PC-9 (cell line): Measurements from ENCODE around the gene CLRN2. TPM values are rescaled to one million over a fixed set of nuclear protein-coding genes. Genes with fewer than 3 reads are reported as not detected.
"Not testable (repeated sequence)": the region's sequence is repeated elsewhere in the genome, so short reads cannot be mapped to it uniquely, and the experiment has no call there.

Experiments
- BruUV-seq: library from RNA; stranded (reverse); fragments of 400-500 nt; replicated peaks from 2 replicates; lab custom pipeline; 2021; lab: Mats Ljungman, UMichigan
- CTCF ChIA-PET: fragments of 300-600 bp; sonication (Branson Sonifier 250); formaldehyde crosslinking; loops from one replicate; lab custom pipeline; 2022; ENCODE audit warnings: antibody characterized with exemption; lab: Charles Lee
- POLR2A ChIA-PET: fragments of 300-600 bp; sonication (Branson Sonifier 250); formaldehyde crosslinking; loops from one replicate; lab custom pipeline; 2022; ENCODE audit warnings: antibody characterized with exemption; ENCODE audit not compliant: unreplicated experiment; lab: Charles Lee
- DNase-seq, 2 experiments: peaks; one replicate each; pipeline versions ENCODE4 v3.0.0 to v3.0.0-alpha.2; 2015 to 2022; ENCODE audit warnings: mixed read lengths in 1 of 2
- H2AFZ ChIP-seq: fragments of 200-600 bp; sonication (generic); 2 replicates; pipeline ENCODE4 v1.8.1; 2017; ENCODE audit warnings: antibody characterized with exemption
- H3F3A ChIP-seq: fragments of 200-600 bp; sonication (generic); 2 replicates; pipeline ENCODE4 v1.8.1; 2017; ENCODE audit warnings: antibody characterized with exemption, mild to moderate bottlenecking, low read depth; ENCODE audit not compliant: insufficient read depth
- H3K27ac ChIP-seq: fragments of 200-600 bp; sonication (generic); 2 replicates; pipeline ENCODE4 v1.6.1; 2016; ENCODE audit warnings: mixed run types
- H3K27me3 ChIP-seq: fragments of 200-600 bp; sonication (generic); 2 replicates; pipeline ENCODE4 v1.6.1; 2016; ENCODE audit warnings: low read depth, mixed run types; ENCODE audit not compliant: insufficient read depth
- H3K36me3 ChIP-seq: fragments of 200-600 bp; sonication (generic); 2 replicates; pipeline ENCODE4 v1.6.1; 2016; ENCODE audit warnings: low read depth, mixed run types
- H3K4me1 ChIP-seq: fragments of 200-600 bp; sonication (generic); replicated peaks from 2 replicates; pipeline ENCODE4 v1.6.1; 2016; ENCODE audit warnings: mixed run types; ENCODE audit not compliant: insufficient read depth
- H3K4me2 ChIP-seq: fragments of 200-600 bp; sonication (generic); 2 replicates; pipeline ENCODE4 v1.6.1; 2017; ENCODE audit warnings: mixed run types
- H3K4me3 ChIP-seq: fragments of 200-600 bp; sonication (generic); 2 replicates; pipeline ENCODE4 v1.6.1; 2016; ENCODE audit warnings: mixed run types
- H3K79me2 ChIP-seq: fragments of 200-600 bp; sonication (generic); 2 replicates; pipeline ENCODE4 v1.6.1; 2017; ENCODE audit warnings: low read depth, mixed run types
- H3K9me2 ChIP-seq: fragments of 200-600 bp; sonication (generic); 2 replicates; pipeline ENCODE4 v1.8.1; 2017; ENCODE audit warnings: mild to moderate bottlenecking; ENCODE audit not compliant: insufficient read depth
- H3K9me3 ChIP-seq: fragments of 200-600 bp; sonication (generic); 2 replicates; pipeline ENCODE4 v1.8.1; 2016; ENCODE audit warnings: low read depth; ENCODE audit not compliant: insufficient read depth
- H4K20me1 ChIP-seq: fragments of 200-600 bp; sonication (generic); 2 replicates; pipeline ENCODE4 v1.8.1; 2017; ENCODE audit not compliant: insufficient read depth
- CTCF ChIP-seq: fragments of 200-600 bp; sonication (generic); conservative IDR thresholded peaks from 2 replicates; pipeline ENCODE4 v1.6.1; 2017; ENCODE audit warnings: mixed run types, antibody characterized with exemption, mild to moderate bottlenecking, moderate library complexity
- EZH2 ChIP-seq: fragments of 200-600 bp; sonication (generic); IDR thresholded peaks from 2 replicates; pipeline ENCODE4 v1.8.0; 2017; ENCODE audit warnings: antibody characterized with exemption, low read depth
- intact Hi-C: fragments of 100-400 bp; cut with micrococcal nuclease; formaldehyde crosslinking; loops from one replicate; pipeline ENCODE4 v1.10.0; 2022; ENCODE audit not compliant: unreplicated experiment
- total RNA-seq: library from RNA; stranded (reverse); gene quantifications from 2 replicates; pipeline ENCODE4 v1.2.3, GENCODE V29; 2021

The CLRN2 gene
- total RNA-seq, 1 experiment from 2014 or later: not detected

GRCh38 chr4:17535242-17535641 lies 20.3 kb downstream of the CLRN2 start:
- no peaks in the 10 kb centered on the region for H3K9me2 ChIP-seq
- H3F3A ChIP-seq: no peaks in the 10 kb centered on the region
- no peaks in the 10 kb centered on the region for H3K9me3 ChIP-seq
- TF ChIP-seq CTCF: no peak
- TF ChIP-seq EZH2: no peak
- intact Hi-C loops: no loop called here
- H4K20me1 ChIP-seq: no peaks in the 10 kb centered on the region
- no peaks in the 10 kb centered on the region for H3K4me1 ChIP-seq
- no peak for DNase-seq
- H3K27ac ChIP-seq: no peak overlapping the region
- no peak overlapping the region for H3K4me2 ChIP-seq
- H2AFZ ChIP-seq: no peak overlapping the region
- H3K79me2 ChIP-seq: no peaks in the 10 kb centered on the region
- no peaks in the 10 kb centered on the region for H3K27me3 ChIP-seq
- H3K36me3 ChIP-seq: no peaks in the 10 kb centered on the region
- ChIA-PET POLR2A (no interaction called here), CTCF (no interaction called here)
- no TSS peak for BruUV-seq
- H3K4me3 ChIP-seq: no peak overlapping the region

GRCh38 chr4:17535906-17536305 lies 20.9 kb downstream of the CLRN2 start:
- intact Hi-C loops: no loop called here
- no TSS peak for BruUV-seq
- ChIA-PET CTCF (no interaction called here), POLR2A (interaction anchor here (0.6 kb wide), 1 partner anchor 10 kb away, joined by 9 read pairs; no protein-coding TSS in a partner anchor)
- Histone ChIP-seq H3K27ac (no peak overlapping the region), H3K4me1 (no peaks in the 10 kb centered on the region), H3K79me2 (no peaks in the 10 kb centered on the region), H2AFZ (no peak overlapping the region), H3K9me3 (no peaks in the 10 kb centered on the region), H3K36me3 (no peaks in the 10 kb centered on the region), H3K9me2 (no peaks in the 10 kb centered on the region), H3F3A (no peaks in the 10 kb centered on the region), H3K27me3 (no peaks in the 10 kb centered on the region), H4K20me1 (no peaks in the 10 kb centered on the region), H3K4me2 (no peak overlapping the region), H3K4me3 (no peak overlapping the region)
- TF ChIP-seq EZH2: no peak
- TF ChIP-seq CTCF: no peak
- DNase-seq: no peak

- H3K27me3 ChIP-seq, POLR2A ChIA-PET, H3K4me3 ChIP-seq, H3K27ac ChIP-seq, H3K36me3 ChIP-seq, H3K79me2 ChIP-seq, DNase-seq, H2AFZ ChIP-seq, CTCF ChIA-PET, intact Hi-C loops, H3K4me2 ChIP-seq, H3K4me1 ChIP-seq, BruUV-seq, H4K20me1 ChIP-seq, H3K9me3 ChIP-seq, H3K9me2 ChIP-seq, H3F3A ChIP-seq: not testable (repeated sequence)
These were observed 22.1 kb downstream of the CLRN2 start for GRCh38 chr4:17537060-17537459.

- TF ChIP-seq CTCF (no peak), EZH2 (no peak)
- Histone ChIP-seq H3K27ac (no peak overlapping the region), H3F3A (no peaks in the 10 kb centered on the region), H3K79me2 (no peaks in the 10 kb centered on the region), H3K27me3 (no peaks in the 10 kb centered on the region), H3K9me3 (no peaks in the 10 kb centered on the region), H3K36me3 (no peaks in the 10 kb centered on the region), H3K4me2 (peak overlapping the region; percentile 23; the same call in 1 of the 2 replicates), H2AFZ (no peak overlapping the region), H4K20me1 (no peaks in the 10 kb centered on the region), H3K4me3 (no peak overlapping the region), H3K9me2 (no peaks in the 10 kb centered on the region), H3K4me1 (0 out of 2 replicates have a peak, but pooled peaks cover 3% of the 10 kb centered on the region)
- POLR2A ChIA-PET: no interaction called here
- intact Hi-C loops: no loop called here
- no TSS peak for BruUV-seq
- CTCF ChIA-PET: no interaction called here
- peak in 1 of 2 experiments; percentile 46 for DNase-seq
These were observed 29.2 kb downstream of the CLRN2 start for GRCh38 chr4:17544205-17544604.
